Measurements from ENCODE around the gene VPS72. TPM values are rescaled to one million over a fixed set of nuclear protein-coding genes. Genes with fewer than 3 reads are reported as not detected.

VPS72 gene
- total and polyA plus RNA-seq, 12 donors, result 24.8 to 47.2 (median 38.8) TPM

DNA sequence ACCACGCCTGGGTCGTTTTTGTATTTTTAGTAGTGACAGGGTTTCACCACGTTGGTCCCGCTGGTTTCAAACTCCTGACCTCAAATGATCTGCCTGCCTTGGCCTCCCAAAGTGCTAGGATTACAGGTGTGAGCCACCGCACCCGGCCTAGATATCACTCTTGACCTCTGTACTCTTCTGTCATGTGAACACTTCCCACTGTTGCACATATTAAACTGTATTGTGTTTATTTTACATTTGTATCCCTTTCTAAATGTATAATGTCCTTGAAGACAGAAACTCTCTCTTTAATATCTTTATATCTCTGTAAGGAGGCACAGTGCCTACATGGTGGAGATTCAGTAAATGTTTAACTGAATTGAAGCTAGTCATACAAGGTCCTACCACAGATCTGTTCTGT is 45.2 kb upstream of the VPS72 start:
- H3K9me3 ChIP-seq, result no peaks in the 10 kb centered on the region
- ATAC-seq (no peak), DNase-seq (no peak)
- H3K4me3 ChIP-seq, result no peak overlapping the region
- intact Hi-C loops (cut with DNase I), result no loop called here
- H3K4me1 ChIP-seq, result peaks cover 0 to 5% (median 0%) of the 10 kb centered on the region in 9 donors
- H3K27ac ChIP-seq, result no peak overlapping the region
- H3K36me3 ChIP-seq, result peaks cover 0 to 100% (median 83%) of the 10 kb centered on the region in 9 donors
- TF ChIP-seq, protein P1, sequence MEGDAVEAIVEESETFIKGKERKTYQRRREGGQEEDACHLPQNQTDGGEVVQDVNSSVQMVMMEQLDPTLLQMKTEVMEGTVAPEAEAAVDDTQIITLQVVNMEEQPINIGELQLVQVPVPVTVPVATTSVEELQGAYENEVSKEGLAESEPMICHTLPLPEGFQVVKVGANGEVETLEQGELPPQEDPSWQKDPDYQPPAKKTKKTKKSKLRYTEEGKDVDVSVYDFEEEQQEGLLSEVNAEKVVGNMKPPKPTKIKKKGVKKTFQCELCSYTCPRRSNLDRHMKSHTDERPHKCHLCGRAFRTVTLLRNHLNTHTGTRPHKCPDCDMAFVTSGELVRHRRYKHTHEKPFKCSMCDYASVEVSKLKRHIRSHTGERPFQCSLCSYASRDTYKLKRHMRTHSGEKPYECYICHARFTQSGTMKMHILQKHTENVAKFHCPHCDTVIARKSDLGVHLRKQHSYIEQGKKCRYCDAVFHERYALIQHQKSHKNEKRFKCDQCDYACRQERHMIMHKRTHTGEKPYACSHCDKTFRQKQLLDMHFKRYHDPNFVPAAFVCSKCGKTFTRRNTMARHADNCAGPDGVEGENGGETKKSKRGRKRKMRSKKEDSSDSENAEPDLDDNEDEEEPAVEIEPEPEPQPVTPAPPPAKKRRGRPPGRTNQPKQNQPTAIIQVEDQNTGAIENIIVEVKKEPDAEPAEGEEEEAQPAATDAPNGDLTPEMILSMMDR (IDR thresholded peaks at IDR 0.05), result no peak
- no peaks in the 10 kb centered on the region for H3K27me3 ChIP-seq
- 94% methylated on average over 6 of the region's 6 CpGs for WGBS, 2 donors

DNA sequence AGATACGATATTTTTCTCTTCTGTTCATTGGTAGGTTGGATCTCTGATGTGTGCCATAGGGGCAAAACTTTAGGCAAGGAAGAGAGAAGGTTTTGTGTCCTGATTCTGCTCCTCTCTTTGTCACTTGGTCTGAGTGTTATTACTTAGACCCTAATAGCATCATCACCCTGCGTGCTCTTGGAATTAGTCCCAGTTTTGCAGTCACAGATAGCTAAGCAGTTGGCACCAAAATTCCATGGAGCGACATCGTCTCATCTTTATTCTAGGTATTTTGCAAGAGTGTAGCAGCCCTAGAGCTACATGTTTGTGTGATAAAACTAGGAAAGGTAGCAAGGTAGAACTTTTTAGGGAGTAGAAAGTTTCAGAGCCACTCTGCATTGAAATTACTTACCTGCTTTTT is 32.1 kb upstream of the VPS72 start:
- intact Hi-C loops (cut with DNase I), result no loop called here
- Histone ChIP-seq H3K27ac (no peak overlapping the region), H3K4me1 (peaks cover 0 to 31% (median 14%) of the 10 kb centered on the region in 9 donors), H3K9me3 (no peaks in the 10 kb centered on the region), H3K27me3 (no peaks in the 10 kb centered on the region), H3K36me3 (peaks cover 0 to 65% (median 18%) of the 10 kb centered on the region in 9 donors), H3K4me3 (no peak overlapping the region)
- DNase-seq (no peak), ATAC-seq (peak in 3 of 8 donors; percentile 34 to 76 (median 50))
- TF ChIP-seq, protein P1 (IDR thresholded peaks at IDR 0.05), result no peak
- WGBS, 2 donors, result 53 to 68% methylated on average over 4 of the region's 4 CpGs

DNA sequence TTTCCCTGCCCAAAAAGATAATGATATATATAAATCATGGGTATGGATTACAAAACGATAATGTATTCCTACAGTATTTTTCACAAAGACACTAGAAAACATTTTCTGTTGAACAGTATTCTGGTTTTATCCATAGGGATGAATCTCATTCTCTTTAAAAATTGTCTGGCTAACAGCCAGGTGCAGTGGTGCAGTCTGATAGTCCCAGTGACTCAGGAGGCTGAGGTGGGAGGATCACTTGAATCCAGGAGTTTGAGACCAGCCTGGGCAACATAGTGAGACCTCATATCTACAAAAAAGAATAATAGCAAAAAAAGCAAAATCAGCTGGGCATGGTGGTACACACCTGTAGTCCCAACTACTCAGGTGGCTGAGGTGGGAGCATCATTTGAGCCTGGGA is 31.6 kb upstream of the VPS72 start:
- 82 to 92% methylated on average over 1 of the region's 1 CpG for WGBS, 2 donors
- intact Hi-C loops (cut with DNase I), result no loop called here
- no peak overlapping the region for H3K27ac ChIP-seq
- no peak for ATAC-seq
- no peak for DNase-seq
- no peaks in the 10 kb centered on the region for H3K9me3 ChIP-seq
- TF ChIP-seq, protein P1 (IDR thresholded peaks at IDR 0.05), result no peak
- H3K4me3 ChIP-seq, result no peak overlapping the region
- H3K27me3 ChIP-seq, result no peaks in the 10 kb centered on the region
- H3K4me1 ChIP-seq, result peaks cover 0 to 35% (median 15%) of the 10 kb centered on the region in 9 donors
- H3K36me3 ChIP-seq, result peaks cover 0 to 62% (median 13%) of the 10 kb centered on the region in 9 donors

DNA sequence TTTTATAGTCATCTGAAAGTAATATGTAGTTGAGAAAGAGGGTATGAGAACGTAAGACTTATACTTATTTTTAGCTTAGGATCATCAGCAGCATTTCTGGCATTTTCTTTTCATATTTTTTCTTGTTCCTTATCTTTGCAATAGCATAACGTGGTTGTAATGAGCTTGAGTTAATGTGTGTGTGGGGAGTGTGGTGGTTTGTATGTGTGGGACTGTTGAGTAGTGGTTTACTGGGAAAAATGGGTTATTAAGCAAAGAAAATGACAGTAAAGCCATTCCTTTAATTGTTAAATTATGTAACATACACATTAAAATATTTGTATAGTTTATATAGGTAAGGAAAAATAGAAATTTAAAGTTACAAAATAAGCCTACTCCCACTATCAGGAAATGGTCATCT is 23.6 kb upstream of the VPS72 start:
- peaks cover 0 to 25% (median 9%) of the 10 kb centered on the region in 9 donors for H3K4me1 ChIP-seq
- peaks cover 0 to 78% (median 13%) of the 10 kb centered on the region in 9 donors for H3K36me3 ChIP-seq
- intact Hi-C loops (cut with DNase I), result no loop called here
- TF ChIP-seq, protein P1 (IDR thresholded peaks at IDR 0.05), result no peak
- ATAC-seq (no peak), DNase-seq (no peak)
- H3K27me3 ChIP-seq, result no peaks in the 10 kb centered on the region
- no peaks in the 10 kb centered on the region for H3K9me3 ChIP-seq
- peak overlapping the region in 2 of 10 donors; percentile 16 to 17 for H3K27ac ChIP-seq
- 27 to 35% methylated on average over 2 of the region's 2 CpGs for WGBS, 2 donors
- no peak overlapping the region for H3K4me3 ChIP-seq

Measured in heart right ventricle (tissue), 16 donors.